Heart right ventricle (tissue), 16 donors: ENCODE results near the gene LMNTD1. TPM values are rescaled to one million over a fixed set of nuclear protein-coding genes. Genes with fewer than 3 reads are reported as not detected.

Experiments used
- ATAC-seq, 8 donors: fragments of 200-7000 bp; cut with Tn5 transposase; one replicate each; pipeline ENCODE4 v1.9.1; 2020; ENCODE audit warnings: mild to moderate bottlenecking in 8 of 8, moderate library complexity in 8 of 8, moderate number of reproducible peaks in 1 of 8
- DNase-seq, 2 donors: peaks; one replicate each; pipeline ENCODE4 v3.0.0-alpha.2; 2020
- H3K27ac ChIP-seq, 10 donors: fragments of 200-600 bp; sonication (generic) in 2 of 10; one replicate each; pipeline versions ENCODE4 v1.5.0 to v1.8.0; 2020 to 2022; ENCODE audit warnings: mild to moderate bottlenecking in 3 of 10
- H3K27me3 ChIP-seq, 7 donors: fragments of 200-600 bp; one replicate each; pipeline ENCODE4 v1.8.0; 2021 to 2022; ENCODE audit warnings: mild to moderate bottlenecking in 2 of 7
- H3K36me3 ChIP-seq, 9 donors: fragments of 200-600 bp; sonication (generic) in 1 of 9; one replicate each; pipeline versions ENCODE4 v1.5.0 to v1.8.0; 2020 to 2022; ENCODE audit warnings: mild to moderate bottlenecking in 2 of 9
- H3K4me1 ChIP-seq, 9 donors: fragments of 200-600 bp; sonication (generic) in 1 of 9; one replicate each; pipeline versions ENCODE4 v1.5.0 to v1.8.0; 2020 to 2022; ENCODE audit warnings: mild to moderate bottlenecking in 4 of 9
- H3K4me3 ChIP-seq, 10 donors: fragments of 200-600 bp; sonication (generic) in 2 of 10; one replicate each; pipeline versions ENCODE4 v1.5.0 to v1.8.0; 2020 to 2022; ENCODE audit warnings: mild to moderate bottlenecking in 7 of 10, moderate library complexity in 2 of 10
- H3K9me3 ChIP-seq, 11 donors: fragments of 200-600 bp in 10 of 11; sonication (generic) in 2 of 11; one replicate each; pipeline versions ENCODE4 v1.5.0 to v1.8.0; 2013 to 2022; ENCODE audit warnings: mild to moderate bottlenecking in 2 of 11, control low read depth in 1 of 11, moderate library complexity in 1 of 11
- WGBS, 2 donors: extraction: QIAGEN DNeasy Blood & Tissue Kit; methylation state at CpG; one replicate each; pipeline ENCODE4 v1.1.7; 2013; ENCODE audit warnings: inconsistent platforms in 1 of 2; 5-methylcytosine and 5-hydroxymethylcytosine counted together
- intact Hi-C, 10 donors: fragments of 100-400 bp; cut with DNase I; formaldehyde crosslinking; loops; one replicate each; pipeline versions ENCODE4 v1.11.1 to v1.14.2; 2022
- polyA plus RNA-seq, 2 donors: library from polyadenylated mRNA; stranded (reverse); fragments of 200-250 nt; gene quantifications; one replicate each; pipeline ENCODE4 v1.2.3, GENCODE V29; 2013
- total RNA-seq, 10 donors: library from RNA; stranded (reverse); fragmentation: NEBNext Ultra II Directional in 3 of 10; extraction: Animal tissue kit (Norgen Biotek cat#: 25700) in 3 of 10; gene quantifications; one replicate each; pipeline versions ENCODE4 v1.2.1 to v1.2.4, GENCODE V29; 2021 to 2023
- TF ChIP-seq, protein P1 (sequence below), 9 donors: fragments of 200-600 bp; sonication (generic) in 2 of 9; IDR thresholded peaks; one replicate each; pipeline versions ENCODE4 v1.5.0 to v1.8.0; 2021 to 2022; ENCODE audit warnings: antibody characterized with exemption in 9 of 9, mild to moderate bottlenecking in 5 of 9, moderate library complexity in 1 of 9
- donor health status: Arrhythmogenic right ventricular cardiomyopathy.
- donor health status: ischemic (EF 13 %, LVEDD 7.1; RV severe dilation, severe dysfunction).
- donor health status: healthy with polysubstance abuse.
- donor health status: DM: no; HTN: yes; CAD: no.
- donor health status: DM: no; HTN: no; CAD: no.
- donor health status: ischemic (EF 25% LVEDD 6.9; RV normal size, moderate dysfunction).
- donor health status: ischemic (EF 25% LVEDD 5.7; RV mildly dilated, moderate dysfunction).
- donor health status: healthy.
- donor health status: DM: yes; HTN: yes; CAD: no.
- donor health status: Ischemic cardiomyopathy.
- donor health status: ischemic (EF 35%, LVEDD 5.7; RV mildly dilated, moderate dysfunction).
- donor health status: nonischemic (EF 11% LVEDD 7.7; RV severe dilation, severe dysfunction).
- donor health status: DM: yes; HTN: yes; CAD: no.
- donor health status: PGD.
- donor health status: ischemic (EF 29% LVEDD 5.4; RV normal size, mild dysfunction).
- donor health status: nonischemic (EF 23%, LVEDD 6.1; RV moderate dilation, normal function).

Gene LMNTD1
- total and polyA plus RNA-seq, 12 donors: not detected

- Histone ChIP-seq H3K36me3 (no peaks in the 10 kb centered on the region), H3K4me1 (no peaks in the 10 kb centered on the region), H3K9me3 (peaks cover 0 to 11% (median 0%) of the 10 kb centered on the region in 11 donors), H3K4me3 (no peak overlapping the region), H3K27ac (no peak overlapping the region), H3K27me3 (no peaks in the 10 kb centered on the region)
- TF ChIP-seq, protein P1, sequence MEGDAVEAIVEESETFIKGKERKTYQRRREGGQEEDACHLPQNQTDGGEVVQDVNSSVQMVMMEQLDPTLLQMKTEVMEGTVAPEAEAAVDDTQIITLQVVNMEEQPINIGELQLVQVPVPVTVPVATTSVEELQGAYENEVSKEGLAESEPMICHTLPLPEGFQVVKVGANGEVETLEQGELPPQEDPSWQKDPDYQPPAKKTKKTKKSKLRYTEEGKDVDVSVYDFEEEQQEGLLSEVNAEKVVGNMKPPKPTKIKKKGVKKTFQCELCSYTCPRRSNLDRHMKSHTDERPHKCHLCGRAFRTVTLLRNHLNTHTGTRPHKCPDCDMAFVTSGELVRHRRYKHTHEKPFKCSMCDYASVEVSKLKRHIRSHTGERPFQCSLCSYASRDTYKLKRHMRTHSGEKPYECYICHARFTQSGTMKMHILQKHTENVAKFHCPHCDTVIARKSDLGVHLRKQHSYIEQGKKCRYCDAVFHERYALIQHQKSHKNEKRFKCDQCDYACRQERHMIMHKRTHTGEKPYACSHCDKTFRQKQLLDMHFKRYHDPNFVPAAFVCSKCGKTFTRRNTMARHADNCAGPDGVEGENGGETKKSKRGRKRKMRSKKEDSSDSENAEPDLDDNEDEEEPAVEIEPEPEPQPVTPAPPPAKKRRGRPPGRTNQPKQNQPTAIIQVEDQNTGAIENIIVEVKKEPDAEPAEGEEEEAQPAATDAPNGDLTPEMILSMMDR (IDR thresholded peaks at IDR 0.05): no peak
- 83 to 85% methylated on average over 4 of the region's 4 CpGs for WGBS, 2 donors
- DNase-seq (no peak), ATAC-seq (no peak)
- intact Hi-C loops: no loop called here
Observed at GRCh38 chr12:25573346-25573745, 20.3 kb upstream of the LMNTD1 start.

DNA sequence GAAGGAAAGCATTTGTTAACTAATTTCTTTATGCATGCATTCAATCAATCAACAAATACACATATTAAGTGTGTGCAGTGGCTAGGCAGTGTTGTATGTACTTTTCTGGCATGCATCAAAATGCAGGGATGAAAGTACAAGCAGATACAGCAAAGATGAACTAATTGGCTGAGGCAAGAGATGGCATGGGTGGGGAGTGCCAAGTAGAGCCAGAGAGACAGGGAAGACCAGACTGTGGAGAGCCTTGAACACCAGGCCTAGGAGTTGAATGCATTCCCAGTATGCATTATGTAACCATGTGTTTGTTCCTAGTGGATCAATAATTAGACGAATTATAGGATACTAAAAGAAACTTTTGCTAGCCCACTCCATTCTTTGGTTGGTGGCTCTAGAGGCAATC, 17.3 kb upstream of the LMNTD1 start:
- no peak overlapping the region for H3K27ac ChIP-seq
- H3K9me3 ChIP-seq: peaks cover 0 to 13% (median 0%) of the 10 kb centered on the region in 11 donors
- no peak for ATAC-seq
- no peaks in the 10 kb centered on the region for H3K27me3 ChIP-seq
- no peak for DNase-seq
- no peaks in the 10 kb centered on the region for H3K4me1 ChIP-seq
- no peak overlapping the region for H3K4me3 ChIP-seq
- TF ChIP-seq, protein P1 (IDR thresholded peaks at IDR 0.05): no peak
- intact Hi-C loops: no loop called here
- no peaks in the 10 kb centered on the region for H3K36me3 ChIP-seq
- WGBS, 2 donors: 88 to 91% methylated on average over 1 of the region's 1 CpG

- no peak overlapping the region for H3K27ac ChIP-seq
- H3K4me1 ChIP-seq: no peaks in the 10 kb centered on the region
- ATAC-seq: no peak
- intact Hi-C loops: no loop called here
- DNase-seq: no peak
- WGBS, 2 donors: 84 to 86% methylated on average over 8 of the region's 8 CpGs
- no peaks in the 10 kb centered on the region for H3K27me3 ChIP-seq
- peaks cover 0 to 13% (median 0%) of the 10 kb centered on the region in 11 donors for H3K9me3 ChIP-seq
- TF ChIP-seq, protein P1 (IDR thresholded peaks at IDR 0.05): no peak
- H3K4me3 ChIP-seq: no peak overlapping the region
- H3K36me3 ChIP-seq: no peaks in the 10 kb centered on the region
Observed at GRCh38 chr12:25566202-25566949, 13.3 kb upstream of the LMNTD1 start.

- no peaks in the 10 kb centered on the region for H3K4me1 ChIP-seq
- TF ChIP-seq, protein P1 (IDR thresholded peaks at IDR 0.05): no peak
- no peak for ATAC-seq
- intact Hi-C loops: no loop called here
- no peak overlapping the region for H3K4me3 ChIP-seq
- H3K9me3 ChIP-seq: no peaks in the 10 kb centered on the region
- no peaks in the 10 kb centered on the region for H3K27me3 ChIP-seq
- no peaks in the 10 kb centered on the region for H3K36me3 ChIP-seq
- no peak overlapping the region for H3K27ac ChIP-seq
- DNase-seq: no peak
- WGBS, 2 donors: 92% methylated on average over 7 of the region's 7 CpGs
Observed at GRCh38 chr12:25558586-25558985, 5.5 kb upstream of the LMNTD1 start.
